IMR-90 (cell line): ENCODE results near the gene VPS33A. TPM values are rescaled to one million over a fixed set of nuclear protein-coding genes. Genes with fewer than 3 reads are reported as not detected.

Experiments
- ATAC-seq: fragments of 200-7000 bp; cut with Tn5 transposase; 2 replicates; pipeline ENCODE4 v1.9.1; 2020; ENCODE audit warnings: low read depth, mild to moderate bottlenecking, moderate library complexity
- BruUV-seq: library from RNA; stranded (reverse); fragments of 400-500 nt; replicated peaks from 2 replicates; lab custom pipeline; 2021; lab: Mats Ljungman, UMichigan
- CTCF ChIA-PET: fragments of 300-600 bp; formaldehyde crosslinking; extraction: SDS; loops from one replicate; lab custom pipeline; 2021; ENCODE audit warnings: antibody characterized with exemption; lab: Yijun Ruan, JAX
- POLR2A ChIA-PET: fragments of 300-600 bp; sonication (Branson Sonifier 250); formaldehyde crosslinking; loops from one replicate; lab custom pipeline; 2022; ENCODE audit warnings: antibody characterized with exemption; ENCODE audit not compliant: unreplicated experiment; lab: Charles Lee
- DNase-seq: peaks from one replicate; pipeline ENCODE4 v3.0.0; 2013
- H2AFZ ChIP-seq: replicated peaks from 2 replicates; pipeline ENCODE3; 2013; ENCODE audit warnings: low read length, mild to moderate bottlenecking; ENCODE audit not compliant: poor library complexity
- H2AK5ac ChIP-seq: 2 replicates; pipeline ENCODE4 v1.6.1; 2013; ENCODE audit warnings: low read depth, low read length, inconsistent platforms
- H2AK9ac ChIP-seq: replicated peaks from 2 replicates; pipeline ENCODE3; 2013; ENCODE audit warnings: mild to moderate bottlenecking, low read depth, low read length, moderate library complexity; ENCODE audit not compliant: poor library complexity
- H2BK120ac ChIP-seq: 2 replicates; pipeline ENCODE4 v1.6.1; 2013; ENCODE audit warnings: low read depth, low read length, inconsistent platforms
- H2BK15ac ChIP-seq: 3 replicates; pipeline ENCODE4 v1.6.1; 2013; ENCODE audit warnings: low read depth, low read length, inconsistent platforms
- H2BK20ac ChIP-seq: 2 replicates; pipeline ENCODE4 v1.6.1; 2013; ENCODE audit warnings: low read depth, mild to moderate bottlenecking, inconsistent platforms, low read length, moderate library complexity
- H2BK5ac ChIP-seq: 2 replicates; pipeline ENCODE4 v1.6.1; 2013; ENCODE audit warnings: mild to moderate bottlenecking, low read depth, low read length, inconsistent platforms; ENCODE audit not compliant: poor library complexity, severe bottlenecking
- H3K14ac ChIP-seq: replicated peaks from 2 replicates; pipeline ENCODE4 v1.6.1; 2013; ENCODE audit warnings: low read depth, low read length, inconsistent platforms
- H3K18ac ChIP-seq: 2 replicates; pipeline ENCODE4 v1.6.1; 2013; ENCODE audit warnings: low read depth, low read length, control low read depth
- H3K23ac ChIP-seq: 2 replicates; pipeline ENCODE4 v1.6.1; 2013; ENCODE audit warnings: low read depth, low read length, inconsistent platforms
- H3K27ac ChIP-seq: 2 replicates; pipeline ENCODE4 v1.5.1; 2013; ENCODE audit warnings: mild to moderate bottlenecking, control low read depth, low read length; ENCODE audit not compliant: insufficient read depth
- H3K27me3 ChIP-seq: 2 replicates; pipeline ENCODE4 v1.6.1; 2013; ENCODE audit warnings: low read length; ENCODE audit not compliant: control insufficient read depth, insufficient read depth
- H3K36me3 ChIP-seq: 2 replicates; pipeline ENCODE4 v1.6.1; 2013; ENCODE audit warnings: low read length, mixed read lengths; ENCODE audit not compliant: control insufficient read depth, insufficient read depth
- H3K4ac ChIP-seq: 2 replicates; pipeline ENCODE4 v1.6.1; 2013; ENCODE audit warnings: low read depth, low read length, inconsistent platforms
- H3K4me1 ChIP-seq: 2 replicates; pipeline ENCODE4 v1.6.1; 2013; ENCODE audit warnings: low read length, mixed read lengths; ENCODE audit not compliant: control insufficient read depth, insufficient read depth
- H3K4me2 ChIP-seq: 2 replicates; pipeline ENCODE4 v1.6.1; 2013; ENCODE audit warnings: low read depth, mild to moderate bottlenecking, control low read depth, low read length, moderate library complexity
- H3K4me3 ChIP-seq: 2 replicates; pipeline ENCODE4 v1.5.1; 2013; ENCODE audit warnings: low read depth, mild to moderate bottlenecking, control low read depth, low read length, moderate library complexity; ENCODE audit not compliant: insufficient read depth
- H3K56ac ChIP-seq: 2 replicates; pipeline ENCODE4 v1.6.1; 2013; ENCODE audit warnings: low read length, inconsistent platforms; ENCODE audit not compliant: insufficient read depth; ENCODE audit errors: extremely low read depth
- H3K79me1 ChIP-seq, 2 experiments: 2 replicates each; pipeline ENCODE4 v1.6.1; 2013; ENCODE audit warnings: low read length in 2 of 2, inconsistent platforms in 1 of 2, low read depth in 1 of 2
- H3K9ac ChIP-seq: 2 replicates; pipeline ENCODE4 v1.6.1; 2013; ENCODE audit warnings: low read depth, low read length, control low read depth
- H3K9me1 ChIP-seq: 2 replicates; pipeline ENCODE4 v1.6.1; 2013; ENCODE audit warnings: low read length, inconsistent platforms; ENCODE audit not compliant: insufficient read depth
- H3K9me3 ChIP-seq: 2 replicates; pipeline ENCODE4 v1.6.1; 2013; ENCODE audit warnings: low read length; ENCODE audit not compliant: control insufficient read depth, insufficient read depth
- H4K20me1 ChIP-seq: 2 replicates; pipeline ENCODE4 v1.6.1; 2013; ENCODE audit warnings: low read length, inconsistent platforms; ENCODE audit not compliant: insufficient read depth
- H4K5ac ChIP-seq: 2 replicates; pipeline ENCODE4 v1.6.1; 2013; ENCODE audit warnings: mild to moderate bottlenecking, low read depth, low read length, control low read depth
- H4K8ac ChIP-seq, 2 experiments: 2 replicates each; pipeline ENCODE4 v1.6.1; 2013; ENCODE audit warnings: low read depth in 2 of 2, low read length in 2 of 2, control low read depth in 1 of 2, inconsistent platforms in 1 of 2
- H4K91ac ChIP-seq: 2 replicates; pipeline ENCODE4 v1.6.1; 2013; ENCODE audit warnings: low read depth, low read length, inconsistent platforms; ENCODE audit not compliant: insufficient read depth
- CEBPB ChIP-seq: IDR thresholded peaks from 2 replicates; pipeline ENCODE4 v1.6.1; 2012; ENCODE audit warnings: low read depth, low read length, improper control_type of control experiment
- CHD1 ChIP-seq: IDR thresholded peaks from 2 replicates; pipeline ENCODE4 v1.6.1; 2012; ENCODE audit warnings: low read depth, low read length, improper control_type of control experiment
- NFE2L2 ChIP-seq: fragments of 150-350 bp; IDR thresholded peaks from 2 replicates; pipeline ENCODE4 v1.6.1; 2016; ENCODE audit warnings: low read depth, mild to moderate bottlenecking, low read length
- WGBS, 2 experiments: methylation state at CpG; one replicate each; pipeline versions ENCODE4 v1.1.5 to v1.1.7; 2013; ENCODE audit warnings: missing lambda C conversion rate in 2 of 2; ENCODE audit not compliant: insufficient read length in 1 of 2; ENCODE audit errors: extremely low coverage in 2 of 2; 5-methylcytosine and 5-hydroxymethylcytosine counted together
- dilution Hi-C: fragments of 300-500 bp; cut with HindIII; formaldehyde crosslinking; loops from one replicate; pipeline ENCODE4 v1.14.3; 2018; ENCODE audit warnings: low sequenced_read_pairs; ENCODE audit not compliant: unreplicated experiment
- in situ Hi-C: fragments of 300-500 bp; cut with MboI; formaldehyde crosslinking; loops from 3 replicates; pipeline ENCODE4 v1.14.3; 2019; ENCODE audit warnings: low sequenced_read_pairs, inconsistent platforms, mixed read lengths
- intact Hi-C: fragments of 100-400 bp; cut with micrococcal nuclease; formaldehyde crosslinking; loops from 2 replicates; pipeline ENCODE4 v1.10.0; 2022
- polyA plus RNA-seq, 3 experiments: library from polyadenylated mRNA; depleted of rRNA; stranded (reverse); fragments of >200 nt; gene quantifications; 2 replicates each; pipeline ENCODE4 v1.2.3, GENCODE V29; 2012; ENCODE audit warnings: low replicate concordance in 1 of 3
- total RNA-seq: library from RNA; depleted of rRNA; stranded (reverse); fragments of >200 nt; gene quantifications from 2 replicates; pipeline ENCODE4 v1.2.3, GENCODE V29; 2012

Gene VPS33A
- total and polyA plus RNA-seq, 2 of the 4 experiments (the other 2 are of a cell fraction) = 14.0 to 20.3 TPM

GRCh38 chr12:122201381-122201780, 64.9 kb downstream of the VPS33A start:
- Histone ChIP-seq H3K14ac (no peak overlapping the region), H4K5ac (no peak overlapping the region), H3K27me3 (peaks cover 22% of the 10 kb centered on the region), H3K79me1 (no peaks in the 10 kb centered on the region), H3K18ac (no peak overlapping the region), H2BK15ac (no peak overlapping the region), H2BK120ac (no peak overlapping the region), H4K91ac (no peak overlapping the region), H3K23ac (no peak overlapping the region), H2BK5ac (no peak overlapping the region), H2AFZ (no peak overlapping the region), H3K9me3 (no peaks in the 10 kb centered on the region), H3K56ac (no peak overlapping the region), H3K4ac (no peak overlapping the region), H3K4me2 (no peak overlapping the region), H2AK5ac (no peak overlapping the region), H3K9ac (no peak overlapping the region), H3K36me3 (no peaks in the 10 kb centered on the region), H4K8ac (no peak overlapping the region), H3K4me1 (peaks cover 4% of the 10 kb centered on the region), H2BK20ac (no peak overlapping the region), H2AK9ac (no peak overlapping the region), H3K27ac (no peak overlapping the region), H4K20me1 (peaks cover 8% of the 10 kb centered on the region), H3K4me3 (no peak overlapping the region), H3K9me1 (peaks cover 4% of the 10 kb centered on the region; the same call in 1 of the 2 replicates)
- BruUV-seq = no TSS peak
- TF ChIP-seq CHD1 (no peak), NFE2L2 (no peak), CEBPB (no peak)
- in situ Hi-C loops = no loop called here
- ATAC-seq (no peak), DNase-seq (no peak)
- dilution Hi-C loops = no loop called here
- WGBS, 2 experiments = 94% methylated on average over 2 of the region's 5 CpGs; no CpG with 5 or more reads in 1 of the 2 experiments
- intact Hi-C loops = no loop called here
- ChIA-PET CTCF (no interaction called here), POLR2A (no interaction called here)
